ENCODE data around the gene ASTN1.

ASTN1 gene

GRCh38 chr1:177092001-177092400 lies 72.5 kb downstream of the ASTN1 start:
- Histone ChIP-seq H3K4me3 (replicated peaks; ENCODE audit: insufficient read depth, low read length) (no peak overlapping the region), H3K27ac (replicated peaks) (no peak overlapping the region), H3K27me3 (ENCODE audit: insufficient read depth, poor library complexity, severe bottlenecking) (no peaks in the 10 kb centered on the region)
- TF ChIP-seq SPI1 (IDR thresholded peaks at IDR 0.05; ENCODE audit: borderline replicate concordance, low read depth) = no peak
- no peak for TF ChIP-seq POLR2AphosphoS5 (IDR thresholded peaks at IDR 0.05; ENCODE audit: low read depth)
- no peak for TF ChIP-seq REST (IDR thresholded peaks at IDR 0.05; ENCODE audit: insufficient replicate concordance, low read depth)
- no peak for TF ChIP-seq CTCF (IDR thresholded peaks at IDR 0.05; ENCODE audit: insufficient read depth, low read length)
- no peak for TF ChIP-seq GABPA (IDR thresholded peaks at IDR 0.05; ENCODE audit: low read depth)
- no peak for DNase-seq (ENCODE audit: low read depth in 1 of 2, low spot score in 1 of 2)

- DNase-seq (ENCODE audit: low read depth in 1 of 2, low spot score in 1 of 2) = no peak
- Histone ChIP-seq H3K4me3 (replicated peaks; ENCODE audit: insufficient read depth, low read length) (no peak overlapping the region), H3K27me3 (ENCODE audit: insufficient read depth, poor library complexity, severe bottlenecking) (no peaks in the 10 kb centered on the region), H3K27ac (replicated peaks) (no peak overlapping the region)
- TF ChIP-seq POLR2AphosphoS5 (IDR thresholded peaks at IDR 0.05; ENCODE audit: low read depth) (no peak), CTCF (IDR thresholded peaks at IDR 0.05; ENCODE audit: insufficient read depth, low read length) (no peak), GABPA (IDR thresholded peaks at IDR 0.05; ENCODE audit: low read depth) (no peak), SPI1 (IDR thresholded peaks at IDR 0.05; ENCODE audit: borderline replicate concordance, low read depth) (no peak), REST (IDR thresholded peaks at IDR 0.05; ENCODE audit: insufficient replicate concordance, low read depth) (no peak)
Measured at GRCh38 chr1:177091040-177091439, 73.5 kb downstream of the ASTN1 start.

GRCh38 chr1:177088966-177089365 lies 75.5 kb downstream of the ASTN1 start:
- TF ChIP-seq GABPA (IDR thresholded peaks at IDR 0.05; ENCODE audit: low read depth) = no peak
- TF ChIP-seq CTCF (IDR thresholded peaks at IDR 0.05; ENCODE audit: insufficient read depth, low read length) = no peak
- no peak for TF ChIP-seq REST (IDR thresholded peaks at IDR 0.05; ENCODE audit: insufficient replicate concordance, low read depth)
- TF ChIP-seq SPI1 (IDR thresholded peaks at IDR 0.05; ENCODE audit: borderline replicate concordance, low read depth) = no peak
- TF ChIP-seq POLR2AphosphoS5 (IDR thresholded peaks at IDR 0.05; ENCODE audit: low read depth) = no peak
- Histone ChIP-seq H3K27ac (replicated peaks) (no peak overlapping the region), H3K27me3 (ENCODE audit: insufficient read depth, poor library complexity, severe bottlenecking) (no peaks in the 10 kb centered on the region), H3K4me3 (replicated peaks; ENCODE audit: insufficient read depth, low read length) (no peak overlapping the region)
- DNase-seq (ENCODE audit: low read depth in 1 of 2, low spot score in 1 of 2) = no peak

All from HL-60 (cell line).